ENCODE measurements around the gene SYNPO.

The SYNPO gene

GRCh38 chr5:150625164-150625535, 15.3 kb upstream of the SYNPO start:
- DNase-seq (ENCODE audit: insufficient read length, low spot score) (no peak), FAIRE-seq (no peak)
- TF ChIP-seq CTCF (IDR thresholded peaks at IDR 0.05; ENCODE audit: insufficient read depth, missing control alignments), result no peak

GRCh38 chr5:150625831-150626746, 14.4 kb upstream of the SYNPO start:
- DNase-seq (ENCODE audit: insufficient read length, low spot score), result no peak
- no peak for TF ChIP-seq CTCF (IDR thresholded peaks at IDR 0.05; ENCODE audit: insufficient read depth, missing control alignments)
- FAIRE-seq, result no peak

GRCh38 chr5:150626853-150627276, 13.6 kb upstream of the SYNPO start:
- no peak for DNase-seq (ENCODE audit: insufficient read length, low spot score)
- FAIRE-seq, result no peak
- no peak for TF ChIP-seq CTCF (IDR thresholded peaks at IDR 0.05; ENCODE audit: insufficient read depth, missing control alignments)

- DNase-seq (ENCODE audit: insufficient read length, low spot score), result no peak
- FAIRE-seq, result no peak
- no peak for TF ChIP-seq CTCF (IDR thresholded peaks at IDR 0.05; ENCODE audit: insufficient read depth, missing control alignments)
Observed at GRCh38 chr5:150627731-150628545, 12.5 kb upstream of the SYNPO start.

GRCh38 chr5:150628936-150629485, 11.4 kb upstream of the SYNPO start:
- no peak for TF ChIP-seq CTCF (IDR thresholded peaks at IDR 0.05; ENCODE audit: insufficient read depth, missing control alignments)
- FAIRE-seq (no peak), DNase-seq (ENCODE audit: insufficient read length, low spot score) (no peak)

- TF ChIP-seq CTCF (IDR thresholded peaks at IDR 0.05; ENCODE audit: insufficient read depth, missing control alignments), result no peak
- no peak for FAIRE-seq
Observed at GRCh38 chr5:150630016-150630415, 10.4 kb upstream of the SYNPO start.

More at GRCh38 chr5:150630016-150630415, 10.4 kb upstream of the SYNPO start:
- no peak for DNase-seq (ENCODE audit: insufficient read length, low spot score)

Measured in D721Med (cell line).